IPS-NIHi7 (cell line): ENCODE measurements around the gene SUOX.
"Not testable (repeated sequence)": the region's sequence is repeated elsewhere in the genome, so short reads cannot be mapped to it uniquely, and the experiment has no call there.

Source experiments
- DNase-seq: peaks from one replicate; pipeline ENCODE4 v3.0.0; 2012; ENCODE audit warnings: mixed read lengths; ENCODE audit errors: extremely low spot score

Gene SUOX

GRCh38 chr12:55996715-55997534, at the start of gene SUOX:
TSS of gene SUOX (plus strand) at chr12:55997276. CDS start at chr12:56002222, 4,946 bp downstream.
- DNase-seq: peak; percentile 100

DNA sequence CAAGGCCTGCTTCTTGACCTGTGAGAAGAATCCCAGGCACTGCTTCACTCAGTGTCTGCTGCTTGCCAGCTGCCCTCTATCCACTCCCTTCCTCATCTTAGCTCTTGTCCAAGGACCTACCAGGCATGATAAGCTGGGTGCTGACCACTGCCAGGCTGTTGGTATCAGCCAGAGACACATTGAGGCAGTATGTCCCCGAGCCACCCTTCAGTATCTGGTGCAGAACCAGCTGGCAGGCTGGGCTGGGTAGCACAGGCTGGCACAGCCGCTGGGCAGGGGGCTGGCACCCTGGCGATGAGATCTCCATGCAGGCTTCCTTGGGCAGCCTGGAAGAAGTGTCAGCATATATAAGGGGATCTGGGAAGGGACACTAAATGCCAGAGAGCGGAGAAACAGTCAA, 41.7 kb upstream of the SUOX start:
- no peak for DNase-seq

DNA sequence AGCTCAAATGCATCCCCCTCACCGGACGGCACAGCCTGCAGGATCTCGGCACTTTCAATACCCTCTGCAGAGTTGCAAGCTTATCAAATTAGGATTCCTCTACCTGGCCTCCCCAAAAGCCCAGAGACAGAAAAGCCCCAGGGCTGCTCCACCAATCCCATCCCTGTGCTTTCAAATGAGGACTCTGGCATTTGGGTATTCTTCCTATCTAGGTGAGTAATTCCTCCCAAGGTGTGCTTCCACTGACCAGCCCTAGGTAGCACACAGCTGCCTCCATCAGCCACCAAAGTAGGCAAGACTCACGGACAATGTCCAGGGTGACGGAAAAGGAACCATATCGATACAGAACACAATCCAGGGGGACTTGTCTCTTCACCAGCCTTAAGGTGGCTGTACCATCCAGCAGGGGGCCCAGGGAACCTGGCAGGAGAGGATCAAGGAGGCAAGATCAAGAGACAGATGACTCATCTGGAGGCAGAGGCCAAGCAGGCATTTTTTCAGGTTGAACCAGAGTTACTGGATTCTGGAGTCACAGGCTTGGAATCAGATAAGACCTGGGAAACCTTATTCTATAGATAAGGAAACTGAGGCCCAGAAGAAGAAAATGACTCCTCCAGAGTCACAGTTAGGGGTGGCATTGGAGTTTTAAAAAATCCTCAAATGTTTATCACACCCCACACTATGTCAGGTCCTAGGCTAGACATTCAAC, 41.1 kb upstream of the SUOX start:
- peak; percentile 56 for DNase-seq

DNA sequence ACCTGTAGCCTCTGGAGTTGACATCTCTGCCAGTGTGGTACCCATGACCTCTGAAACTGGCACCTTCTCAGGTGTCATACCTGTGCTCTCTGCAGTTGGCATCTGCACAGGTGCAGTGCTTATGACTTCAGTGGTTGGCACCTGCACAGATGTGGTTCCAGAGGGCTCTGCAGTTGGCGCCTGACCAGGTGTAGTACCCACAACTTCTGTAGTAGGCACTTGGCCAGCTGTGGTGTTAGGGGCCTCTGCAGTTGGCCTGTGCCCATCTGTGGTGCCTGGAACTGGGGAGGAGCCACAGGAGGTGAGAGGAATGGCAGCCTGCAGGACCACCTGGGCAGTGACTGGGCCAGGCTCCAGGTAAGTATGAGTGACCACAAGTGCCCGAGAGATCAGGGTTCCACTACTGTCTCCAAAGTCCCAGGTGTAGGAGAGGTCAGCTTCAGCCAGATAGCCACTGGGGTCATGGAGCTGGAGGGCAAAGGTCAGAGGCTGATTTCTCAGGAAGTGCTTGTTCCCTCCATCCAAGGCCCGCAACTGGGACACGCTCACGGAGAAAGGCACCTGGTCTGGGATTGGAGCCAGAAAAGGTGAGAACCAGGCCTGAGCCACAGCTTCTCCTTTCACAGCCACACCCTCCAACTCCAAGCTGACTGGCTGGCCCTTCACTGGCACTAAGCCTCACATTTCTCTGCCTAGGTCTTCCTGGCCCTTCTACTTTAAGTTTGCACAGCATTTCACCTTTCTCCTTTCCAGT, 39.8 kb upstream of the SUOX start:
- no peak for DNase-seq

DNA sequence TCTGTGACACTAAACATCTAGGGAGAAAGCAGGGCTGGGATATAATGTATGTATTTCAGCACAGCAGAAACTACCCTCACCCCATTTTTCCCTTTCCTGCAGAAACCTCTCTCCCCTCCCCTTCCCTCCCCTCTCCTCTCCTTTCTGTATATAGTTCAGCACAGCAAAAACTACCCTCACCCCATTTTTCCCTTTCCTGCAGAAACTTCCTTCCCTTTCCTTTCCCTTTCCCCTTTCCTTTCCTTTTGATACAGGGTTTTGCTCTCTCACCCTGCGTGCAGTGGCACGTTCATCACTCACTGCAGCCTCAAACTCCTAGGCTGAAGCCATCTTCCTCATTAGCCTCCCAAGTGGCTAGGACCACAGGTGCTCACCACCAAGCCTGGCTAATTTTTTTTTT, 33.3 kb upstream of the SUOX start:
- no peak for DNase-seq

DNA sequence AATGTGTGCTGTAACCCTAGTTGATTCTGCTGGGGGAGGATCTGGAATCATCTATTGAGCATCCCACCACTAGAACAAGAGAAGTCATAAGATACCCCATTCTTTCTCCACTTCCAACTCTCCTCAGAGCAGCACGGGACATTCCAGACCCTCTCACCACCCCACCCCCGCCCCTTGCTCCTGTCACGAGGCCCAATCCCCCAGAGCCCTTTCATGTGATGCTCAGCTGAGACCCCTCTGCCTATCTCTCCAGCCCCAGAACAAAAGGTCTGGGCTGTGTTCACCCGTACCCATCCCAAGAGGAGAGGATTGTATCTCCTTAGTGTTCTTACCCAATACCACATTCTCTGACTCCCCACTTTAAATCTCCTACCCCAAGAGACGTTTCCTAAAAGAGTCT, 31.8 kb upstream of the SUOX start:
- peak; percentile 16 for DNase-seq

DNA sequence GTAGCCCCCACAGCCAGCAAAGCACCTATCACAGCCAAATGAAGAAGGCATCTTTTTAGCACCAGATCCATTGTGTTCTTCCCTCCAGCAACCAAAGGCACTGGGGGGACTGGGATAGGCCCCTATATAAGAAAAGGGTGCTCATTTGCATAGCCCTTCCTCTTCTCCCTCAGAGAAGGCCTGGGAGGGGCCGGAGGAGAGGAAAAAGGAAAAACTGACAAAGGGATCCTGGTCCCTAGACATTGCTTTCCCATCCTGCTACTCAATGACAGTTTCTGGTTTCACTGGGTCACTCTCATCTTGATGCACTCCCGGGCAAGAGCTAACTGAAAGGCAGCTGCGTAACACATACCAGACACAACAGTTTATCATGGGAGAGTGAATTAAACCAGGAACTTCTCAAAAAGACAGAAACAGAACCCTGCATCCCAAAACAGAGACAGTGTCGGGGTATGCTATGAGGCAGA, 31.1 kb upstream of the SUOX start, which contains the start of gene PMEL:
Gene PMEL, minus strand, starts transcription at position 102 of the 467 bp plus-strand sequence. Its CDS starts 31 bp downstream, at position 71.
- DNase-seq: peak; percentile 52

DNA sequence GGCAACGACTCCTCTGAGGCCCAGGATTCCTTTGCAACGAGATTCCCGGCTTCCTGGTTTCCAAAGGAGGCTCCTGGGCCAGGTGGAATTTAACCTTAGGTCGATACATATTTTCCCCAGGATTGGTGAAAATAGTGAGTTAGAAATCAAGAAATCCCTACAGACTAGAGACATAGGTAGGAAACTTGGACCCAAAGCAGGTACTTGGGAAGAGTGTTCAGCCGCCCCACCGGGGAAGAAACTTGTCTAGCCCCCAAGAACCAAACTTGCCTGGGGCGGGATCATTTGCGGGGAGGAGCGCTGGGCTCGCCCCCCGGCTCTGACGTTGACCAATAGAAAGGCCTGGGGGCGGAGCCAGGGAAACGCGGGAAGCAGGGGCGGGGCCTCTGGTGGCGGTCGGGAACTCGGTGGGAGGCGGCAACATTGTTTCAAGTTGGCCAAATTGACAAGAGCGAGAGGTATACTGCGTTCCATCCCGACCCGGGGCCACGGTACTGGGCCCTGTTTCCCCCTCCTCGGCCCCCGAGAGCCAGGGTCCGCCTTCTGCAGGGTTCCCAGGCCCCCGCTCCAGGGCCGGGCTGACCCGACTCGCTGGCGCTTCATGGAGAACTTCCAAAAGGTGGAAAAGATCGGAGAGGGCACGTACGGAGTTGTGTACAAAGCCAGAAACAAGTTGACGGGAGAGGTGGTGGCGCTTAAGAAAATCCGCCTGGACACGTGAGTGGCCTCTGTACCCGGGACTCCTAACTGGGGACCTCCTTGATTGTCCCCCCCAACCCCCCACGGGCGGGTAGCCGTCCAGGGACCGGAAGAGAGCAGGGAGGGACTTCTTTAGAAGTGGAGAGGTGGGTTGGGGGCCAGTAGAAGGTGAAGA, 30.4 kb upstream of the SUOX start, which contains the start of gene CDK2:
Gene CDK2, plus strand, starts transcription at position 423 of the 874 bp plus-strand sequence. Its CDS starts 179 bp downstream, at position 602.
- peak; percentile 96 for DNase-seq

DNA sequence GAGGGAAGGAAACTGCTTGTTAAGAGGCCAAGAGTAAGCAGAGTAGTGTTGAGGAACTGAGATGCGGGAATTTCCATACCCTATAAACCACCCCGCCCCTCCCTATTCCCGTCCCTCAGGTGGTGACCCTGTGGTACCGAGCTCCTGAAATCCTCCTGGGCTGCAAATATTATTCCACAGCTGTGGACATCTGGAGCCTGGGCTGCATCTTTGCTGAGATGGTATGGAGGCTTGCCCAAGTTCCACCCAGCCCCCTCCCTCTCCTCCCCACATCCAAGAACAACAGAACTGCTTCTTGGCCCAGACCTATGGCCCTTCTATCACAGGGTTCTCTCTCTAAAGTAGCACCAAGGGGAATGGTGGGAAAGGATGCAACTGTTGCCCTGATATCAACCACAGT, 27.7 kb upstream of the SUOX start:
- DNase-seq: no peak

DNA sequence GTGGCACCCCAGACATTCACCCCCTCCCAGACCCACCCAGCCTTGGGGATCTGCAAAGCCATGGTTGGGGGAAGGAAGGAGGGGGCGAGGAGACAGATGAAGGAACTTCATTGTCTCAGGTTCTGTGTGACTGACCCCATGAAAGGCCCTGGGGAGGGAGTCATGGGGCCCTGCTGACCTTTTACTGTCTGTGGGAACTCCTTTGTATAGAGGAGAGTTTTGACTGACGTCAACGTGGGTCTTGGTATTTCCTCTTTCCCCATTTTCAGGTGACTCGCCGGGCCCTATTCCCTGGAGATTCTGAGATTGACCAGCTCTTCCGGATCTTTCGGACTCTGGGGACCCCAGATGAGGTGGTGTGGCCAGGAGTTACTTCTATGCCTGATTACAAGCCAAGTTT, 26.3 kb upstream of the SUOX start:
- DNase-seq: no peak

- no peak for DNase-seq
These were observed 25.0 kb upstream of the SUOX start for GRCh38 chr12:55972042-55972441.

- no peak for DNase-seq
These were observed 24.6 kb upstream of the SUOX start for GRCh38 chr12:55972456-55972855.

- no peak for DNase-seq
These were observed 24.0 kb upstream of the SUOX start for GRCh38 chr12:55972911-55973598.

GRCh38 chr12:55973599-55974307, 23.3 kb upstream of the SUOX start, which contains the start of gene RAB5B:
TSS of gene RAB5B (plus strand) at chr12:55974078. CDS start at chr12:55986961, 12,883 bp downstream.
- peak; percentile 96 for DNase-seq

GRCh38 chr12:55974308-55974730, 22.8 kb upstream of the SUOX start:
- peak; percentile 67 for DNase-seq

GRCh38 chr12:55978393-55978792, 18.7 kb upstream of the SUOX start:
- DNase-seq: no peak

DNA sequence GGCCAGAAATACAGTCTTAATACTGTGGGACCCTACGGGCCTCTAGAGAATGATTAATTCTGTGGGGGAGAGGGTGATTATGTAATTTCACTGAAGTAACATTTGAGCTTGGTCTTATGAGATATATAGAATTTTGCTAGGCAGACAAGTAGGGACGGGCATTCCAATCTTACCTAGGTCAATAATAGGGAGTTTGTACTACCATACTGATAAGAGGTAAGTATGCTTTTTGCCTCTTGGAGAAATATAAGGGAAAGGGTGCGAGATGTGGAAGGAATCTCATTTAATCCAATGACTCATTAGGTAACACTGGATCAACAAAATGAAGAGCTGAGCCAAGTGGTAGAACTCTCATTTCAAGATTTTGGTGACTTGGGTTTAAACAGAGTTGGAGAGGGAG, 18.0 kb upstream of the SUOX start:
- no peak for DNase-seq

GRCh38 chr12:55981882-55982281, 15.2 kb upstream of the SUOX start:
- not testable (repeated sequence) for DNase-seq

DNA sequence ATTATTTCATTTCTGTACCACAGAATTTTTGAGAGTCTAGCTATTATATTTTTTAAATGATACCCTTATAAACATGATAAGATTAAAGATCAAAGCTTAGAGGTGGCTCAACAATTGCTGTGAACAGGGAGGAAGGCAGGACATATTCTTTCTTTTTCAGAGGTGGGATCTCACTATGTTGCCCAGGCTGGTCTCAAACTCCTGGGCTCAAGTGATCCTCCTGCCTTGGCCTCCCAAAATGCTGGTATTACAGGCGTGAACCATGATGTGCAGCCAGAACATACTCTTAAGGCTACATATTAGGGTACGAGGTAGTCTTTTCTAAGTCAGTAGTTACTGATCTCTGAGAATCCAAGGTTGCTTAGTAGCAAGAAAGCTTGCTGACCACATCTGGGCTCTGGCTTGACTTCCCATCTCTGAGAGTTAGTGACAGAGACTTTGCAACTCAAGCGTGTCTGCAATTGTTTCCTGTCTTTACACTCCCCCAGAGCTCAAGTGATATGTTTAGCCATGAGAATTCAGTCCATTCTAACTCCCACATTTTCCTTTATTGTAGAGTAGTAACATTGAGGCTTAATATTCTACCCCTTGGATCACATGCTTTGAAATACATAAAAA, 14.6 kb upstream of the SUOX start:
- no peak for DNase-seq
